Progenitor cell of endocrine pancreas (in vitro differentiated cells): ENCODE measurements around the gene GMFB. TPM values are rescaled to one million over a fixed set of nuclear protein-coding genes. Genes with fewer than 3 reads are reported as not detected.

Source experiments
- DNase-seq: peaks from one replicate; pipeline ENCODE4 v3.0.0; 2021; ENCODE audit warnings: low spot score; ENCODE audit not compliant: unreplicated experiment
- H3K27ac Mint-ChIP-seq: 2 replicates; pipeline ENCODE4 v1.8.0; 2021; ENCODE audit warnings: mild to moderate bottlenecking, moderate library complexity, mixed read lengths
- H3K27me3 Mint-ChIP-seq: 2 replicates; pipeline ENCODE4 v1.8.0; 2021; ENCODE audit warnings: mixed read lengths
- H3K36me3 Mint-ChIP-seq: 2 replicates; pipeline ENCODE4 v1.8.0; 2022; ENCODE audit warnings: mixed read lengths; ENCODE audit not compliant: insufficient read depth
- H3K4me1 Mint-ChIP-seq: 2 replicates; pipeline ENCODE4 v1.8.0; 2021; ENCODE audit warnings: low read depth, mixed read lengths
- H3K4me3 Mint-ChIP-seq: 2 replicates; pipeline ENCODE4 v1.8.0; 2021; ENCODE audit warnings: low read depth, mild to moderate bottlenecking, moderate library complexity, mixed read lengths
- H3K9me3 Mint-ChIP-seq: 2 replicates; pipeline ENCODE4 v1.8.0; 2021; ENCODE audit warnings: low read depth, mixed read lengths
- CTCF ChIP-seq: fragments of 200-600 bp; sonication (generic); IDR thresholded peaks from one replicate; pipeline ENCODE4 v1.5.0; 2021; ENCODE audit warnings: antibody characterized with exemption, mild to moderate bottlenecking; ENCODE audit not compliant: unreplicated experiment
- total RNA-seq: library from RNA; stranded (reverse); gene quantifications from 2 replicates; pipeline ENCODE4 v1.2.1, GENCODE V29; 2021

GMFB gene
- total RNA-seq, 1 donor from 2014 or later, result 47.6 TPM

- H3K4me1 Mint-ChIP-seq, result peaks cover 11% of the 10 kb centered on the region
- H3K9me3 Mint-ChIP-seq, result no peaks in the 10 kb centered on the region
- no peak overlapping the region for H3K27ac Mint-ChIP-seq
- no peak for DNase-seq
- H3K4me3 Mint-ChIP-seq, result no peak overlapping the region
- H3K36me3 Mint-ChIP-seq, result peaks cover 18% of the 10 kb centered on the region
- TF ChIP-seq CTCF, result no peak
- peaks cover 3% of the 10 kb centered on the region for H3K27me3 Mint-ChIP-seq
Observed at GRCh38 chr14:54474232-54474793, 14.5 kb downstream of the GMFB start.

GRCh38 chr14:54472315-54472714 is 16.5 kb downstream of the GMFB start:
- peaks cover 7% of the 10 kb centered on the region for H3K9me3 Mint-ChIP-seq

GRCh38 chr14:54471641-54472040 is 17.1 kb downstream of the GMFB start:
- Mint-ChIP-seq H3K4me1 (peaks cover 11% of the 10 kb centered on the region), H3K36me3 (peaks cover 9% of the 10 kb centered on the region), H3K27me3 (peaks cover 9% of the 10 kb centered on the region), H3K4me3 (no peak overlapping the region), H3K9me3 (peaks cover 9% of the 10 kb centered on the region), H3K27ac (no peak overlapping the region)
- TF ChIP-seq CTCF, result no peak
- no peak for DNase-seq

More at GRCh38 chr14:54472315-54472714, 16.5 kb downstream of the GMFB start:
- no peak overlapping the region for H3K27ac Mint-ChIP-seq
- no peak for DNase-seq
- peaks cover 10% of the 10 kb centered on the region for H3K36me3 Mint-ChIP-seq
- H3K4me1 Mint-ChIP-seq, result peaks cover 11% of the 10 kb centered on the region
- H3K4me3 Mint-ChIP-seq, result no peak overlapping the region
- peaks cover 8% of the 10 kb centered on the region for H3K27me3 Mint-ChIP-seq
- TF ChIP-seq CTCF, result no peak

GRCh38 chr14:54470701-54471100 is 18.1 kb downstream of the GMFB start:
- no peak for DNase-seq
- Mint-ChIP-seq H3K36me3 (peaks cover 6% of the 10 kb centered on the region), H3K27ac (peak overlapping the region; percentile 1)

GRCh38 chr14:54467280-54467679 is 21.5 kb downstream of the GMFB start:
- no peak overlapping the region for H3K4me3 Mint-ChIP-seq
- H3K4me1 Mint-ChIP-seq, result peaks cover 8% of the 10 kb centered on the region
- H3K27ac Mint-ChIP-seq, result no peak overlapping the region
- peaks cover 2% of the 10 kb centered on the region for H3K36me3 Mint-ChIP-seq
- H3K27me3 Mint-ChIP-seq, result peaks cover 37% of the 10 kb centered on the region
- H3K9me3 Mint-ChIP-seq, result peaks cover 9% of the 10 kb centered on the region
- no peak for DNase-seq
- no peak for TF ChIP-seq CTCF

More at GRCh38 chr14:54470701-54471100, 18.1 kb downstream of the GMFB start:
- Mint-ChIP-seq H3K27me3 (peaks cover 14% of the 10 kb centered on the region), H3K4me1 (peaks cover 11% of the 10 kb centered on the region), H3K4me3 (no peak overlapping the region), H3K9me3 (peaks cover 9% of the 10 kb centered on the region)
- no peak for TF ChIP-seq CTCF
